ENCODE measurements around the gene TMEM87B. TPM values are rescaled to one million over a fixed set of nuclear protein-coding genes. Genes with fewer than 3 reads are reported as not detected.

TMEM87B gene
- total RNA-seq, 1 experiment from 2014 or later, result 24.4 TPM

DNA sequence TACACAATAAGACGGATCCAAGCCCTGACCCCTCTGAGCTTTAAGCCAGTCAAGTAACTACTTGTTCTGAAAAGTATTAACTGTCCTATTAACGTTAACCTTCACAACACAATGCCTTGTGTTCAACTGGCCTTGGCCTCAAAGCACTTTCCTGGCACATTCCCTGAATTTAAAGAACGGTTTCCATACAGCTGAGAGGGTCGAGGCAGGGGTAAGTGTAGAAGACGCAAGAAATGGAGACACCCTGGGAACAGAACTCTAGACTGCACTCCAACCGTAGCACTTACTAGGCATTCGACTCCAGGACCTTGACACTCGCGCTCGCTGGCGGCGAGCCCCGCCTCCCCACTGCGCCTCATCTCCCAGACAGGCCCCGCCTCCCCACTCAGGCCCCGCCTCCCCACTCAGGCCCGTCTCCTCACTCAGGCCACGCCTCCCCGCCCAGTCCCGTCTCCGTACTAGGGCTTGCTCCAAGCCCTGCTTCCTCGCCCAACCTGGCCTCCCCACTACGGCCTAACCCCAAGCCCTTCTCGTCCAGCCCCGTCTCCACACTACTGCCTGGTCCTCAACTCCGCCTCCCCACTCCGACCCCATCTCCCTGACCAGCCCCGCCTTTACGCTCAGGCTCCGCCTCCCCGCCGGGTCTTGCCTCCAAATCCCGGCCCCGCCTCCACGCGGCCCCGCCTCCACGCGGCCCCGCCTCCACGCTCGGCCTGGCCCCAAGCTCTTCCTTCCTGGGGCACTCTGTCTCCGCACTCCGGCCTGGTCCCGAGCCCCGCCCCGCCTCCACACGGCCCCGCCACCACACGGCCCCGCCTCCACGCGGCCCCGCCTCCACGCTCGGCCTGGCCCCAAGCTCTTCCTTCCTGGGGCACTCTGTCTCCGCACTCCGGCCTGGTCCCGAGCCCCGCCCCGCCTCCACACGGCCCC lies 887 bp upstream of the TMEM87B start:
- Histone ChIP-seq H3K79me2 (ENCODE audit: low read depth) (peaks cover 35% of the 10 kb centered on the region), H2AFZ (peak overlapping the region; percentile 92), H3F3A (ENCODE audit: insufficient read depth, low read depth) (peaks cover 31% of the 10 kb centered on the region), H3K27ac (peak overlapping the region; percentile 43; the same call in 1 of the 2 replicates), H3K27me3 (ENCODE audit: insufficient read depth, low read depth) (no peaks in the 10 kb centered on the region), H3K4me1 (replicated peaks; ENCODE audit: insufficient read depth) (peaks cover 30% of the 10 kb centered on the region), H4K20me1 (ENCODE audit: insufficient read depth) (peaks cover 8% of the 10 kb centered on the region; the same call in 1 of the 2 replicates), H3K4me3 (peak overlapping the region; percentile 67), H3K9me2 (ENCODE audit: insufficient read depth) (no peaks in the 10 kb centered on the region), H3K9me3 (ENCODE audit: insufficient read depth, low read depth) (no peaks in the 10 kb centered on the region), H3K4me2 (peak overlapping the region; percentile 89), H3K36me3 (ENCODE audit: low read depth) (0 out of 2 replicates have a peak, but pooled peaks cover 2% of the 10 kb centered on the region)
- peak; percentile 86 to 94 for DNase-seq
- BruUV-seq (replicated peaks), result no TSS peak
- POLR2A ChIA-PET (ENCODE audit: unreplicated experiment), result interaction anchor here (0.6 to 1.0 kb wide), 4 partner anchors 10 to 529 kb away, joined by 4 to 10 read pairs (median 5); no protein-coding TSS in a partner anchor
- CTCF ChIA-PET, result interaction anchor here (0.6 to 1.2 kb wide), 4 partner anchors 47 to 162 kb away, joined by 3 to 5 read pairs (median 4); no protein-coding TSS in a partner anchor
- no peak for TF ChIP-seq EZH2 (IDR thresholded peaks at IDR 0.05; ENCODE audit: low read depth)
- TF ChIP-seq, protein P1, sequence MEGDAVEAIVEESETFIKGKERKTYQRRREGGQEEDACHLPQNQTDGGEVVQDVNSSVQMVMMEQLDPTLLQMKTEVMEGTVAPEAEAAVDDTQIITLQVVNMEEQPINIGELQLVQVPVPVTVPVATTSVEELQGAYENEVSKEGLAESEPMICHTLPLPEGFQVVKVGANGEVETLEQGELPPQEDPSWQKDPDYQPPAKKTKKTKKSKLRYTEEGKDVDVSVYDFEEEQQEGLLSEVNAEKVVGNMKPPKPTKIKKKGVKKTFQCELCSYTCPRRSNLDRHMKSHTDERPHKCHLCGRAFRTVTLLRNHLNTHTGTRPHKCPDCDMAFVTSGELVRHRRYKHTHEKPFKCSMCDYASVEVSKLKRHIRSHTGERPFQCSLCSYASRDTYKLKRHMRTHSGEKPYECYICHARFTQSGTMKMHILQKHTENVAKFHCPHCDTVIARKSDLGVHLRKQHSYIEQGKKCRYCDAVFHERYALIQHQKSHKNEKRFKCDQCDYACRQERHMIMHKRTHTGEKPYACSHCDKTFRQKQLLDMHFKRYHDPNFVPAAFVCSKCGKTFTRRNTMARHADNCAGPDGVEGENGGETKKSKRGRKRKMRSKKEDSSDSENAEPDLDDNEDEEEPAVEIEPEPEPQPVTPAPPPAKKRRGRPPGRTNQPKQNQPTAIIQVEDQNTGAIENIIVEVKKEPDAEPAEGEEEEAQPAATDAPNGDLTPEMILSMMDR (conservative IDR thresholded peaks at IDR 0.05), result no peak
- intact Hi-C loops (cut with micrococcal nuclease; ENCODE audit: unreplicated experiment), result loop anchor here (10.0 kb wide), 2 partner anchors 201 to 671 kb away; partner anchors contain the start of genes NT5DC4 and ZC3H8

DNA sequence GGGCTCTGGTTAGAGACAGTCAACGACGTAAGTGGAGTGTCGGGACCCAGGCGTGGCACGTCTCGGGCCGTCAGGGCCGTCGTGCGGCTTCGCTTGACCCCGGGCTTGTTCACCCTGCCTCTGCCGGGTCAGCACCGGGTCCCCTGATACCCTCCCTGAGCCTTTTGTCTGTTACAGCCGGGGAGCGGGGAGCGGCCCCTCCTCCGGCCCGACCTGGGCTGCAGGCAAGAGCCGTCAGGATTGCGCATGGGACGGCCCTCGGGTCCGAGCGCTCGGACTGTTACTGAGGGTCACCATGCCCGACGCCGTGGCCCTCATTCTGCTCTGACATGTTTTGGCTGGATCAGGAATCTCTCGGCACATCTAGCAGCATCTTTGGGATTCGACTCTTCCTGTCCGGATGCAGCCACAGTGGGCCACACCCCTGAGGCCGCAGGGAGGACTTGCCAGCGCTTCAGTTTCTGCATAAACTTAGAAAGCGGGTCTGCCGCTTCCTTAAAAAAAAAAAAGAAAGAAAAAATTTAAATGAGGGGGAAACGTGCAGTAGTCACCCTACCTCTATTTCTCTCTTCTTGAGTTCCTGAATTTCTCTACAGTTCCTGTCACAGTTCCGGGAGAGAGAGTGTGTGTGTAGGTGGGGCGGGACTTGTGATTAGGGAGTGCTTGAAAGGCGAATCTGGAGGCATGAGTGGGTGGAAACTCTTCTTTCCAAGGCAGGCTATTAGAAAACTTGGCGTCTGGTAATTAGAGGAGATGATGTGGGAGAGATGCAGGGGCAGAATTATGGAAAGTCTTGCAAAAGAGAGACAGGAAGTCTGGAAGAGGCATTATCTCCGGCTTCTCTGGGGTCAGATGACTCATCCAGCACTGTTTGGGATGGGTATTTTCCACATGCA lies 909 bp downstream of the TMEM87B start:
- intact Hi-C loops (cut with micrococcal nuclease; ENCODE audit: unreplicated experiment), result loop anchor here (1.0 to 10.0 kb wide), 3 partner anchors 199 to 669 kb away; partner anchors contain the start of genes CHCHD5, NT5DC4 and ZC3H8
- CTCF ChIA-PET, result no interaction called here
- H3K27me3 ChIP-seq (ENCODE audit: insufficient read depth, low read depth), result no peaks in the 10 kb centered on the region

More for the DNA sequence above, 909 bp downstream of the TMEM87B start:
- H4K20me1 ChIP-seq (ENCODE audit: insufficient read depth), result peaks cover 8% of the 10 kb centered on the region; the same call in 1 of the 2 replicates
- POLR2A ChIA-PET (ENCODE audit: unreplicated experiment), result no interaction called here
- H3K4me1 ChIP-seq (replicated peaks; ENCODE audit: insufficient read depth), result peaks cover 30% of the 10 kb centered on the region
- TSS peak; percentile 87 for BruUV-seq (replicated peaks)
- peak; percentile 58 to 77 for DNase-seq
- H3K4me3 ChIP-seq, result peak overlapping the region; percentile 87
- no peak for TF ChIP-seq EZH2 (IDR thresholded peaks at IDR 0.05; ENCODE audit: low read depth)
- TF ChIP-seq, protein P1 (conservative IDR thresholded peaks at IDR 0.05), result no peak
- no peaks in the 10 kb centered on the region for H3K9me3 ChIP-seq (ENCODE audit: insufficient read depth, low read depth)
- H3K36me3 ChIP-seq (ENCODE audit: low read depth), result peaks cover 13% of the 10 kb centered on the region; the same call in 1 of the 2 replicates
- peak overlapping the region; percentile 91 for H2AFZ ChIP-seq
- H3K79me2 ChIP-seq (ENCODE audit: low read depth), result peaks cover 49% of the 10 kb centered on the region
- peak overlapping the region; percentile 71 for H3K27ac ChIP-seq
- H3F3A ChIP-seq (ENCODE audit: insufficient read depth, low read depth), result peaks cover 31% of the 10 kb centered on the region
- H3K9me2 ChIP-seq (ENCODE audit: insufficient read depth), result no peaks in the 10 kb centered on the region
- H3K4me2 ChIP-seq, result peak overlapping the region; percentile 89

Data from PC-9 (cell line).